Measurements from ENCODE around the gene NAT10.

- no peak for TF ChIP-seq CTCF (conservative IDR thresholded peaks at IDR 0.05; ENCODE audit: low read depth, low read length)
- TF ChIP-seq EZH2 (IDR thresholded peaks at IDR 0.05; ENCODE audit: low read length, unreplicated experiment): no peak
- no peak for TF ChIP-seq EZH2phosphoT487 (IDR thresholded peaks at IDR 0.05; ENCODE audit: borderline replicate concordance, low read length)
Observed at GRCh38 chr11:34136420-34136819, 31.0 kb downstream of the NAT10 start.
